HG02798 (cell line): ENCODE results near the gene IGLL5.

ENCODE experiments used
- ATAC-seq: cut with Tn5 transposase; IDR thresholded peaks from one replicate; pipeline ENCODE4 v1.9.1; 2021; ENCODE audit warnings: mild to moderate bottlenecking; ENCODE audit not compliant: unreplicated experiment, poor library complexity

The IGLL5 gene

GRCh38 chr22:22882033-22882717 lies 5.4 kb upstream of the IGLL5 start:
- no peak for ATAC-seq

- no peak for ATAC-seq
Measured at GRCh38 chr22:22883090-22883727, 4.4 kb upstream of the IGLL5 start.

- ATAC-seq, result no peak
Measured at GRCh38 chr22:22884010-22884887, 3.4 kb upstream of the IGLL5 start.

GRCh38 chr22:22884888-22885840 lies 2.5 kb upstream of the IGLL5 start:
- no peak for ATAC-seq

DNA sequence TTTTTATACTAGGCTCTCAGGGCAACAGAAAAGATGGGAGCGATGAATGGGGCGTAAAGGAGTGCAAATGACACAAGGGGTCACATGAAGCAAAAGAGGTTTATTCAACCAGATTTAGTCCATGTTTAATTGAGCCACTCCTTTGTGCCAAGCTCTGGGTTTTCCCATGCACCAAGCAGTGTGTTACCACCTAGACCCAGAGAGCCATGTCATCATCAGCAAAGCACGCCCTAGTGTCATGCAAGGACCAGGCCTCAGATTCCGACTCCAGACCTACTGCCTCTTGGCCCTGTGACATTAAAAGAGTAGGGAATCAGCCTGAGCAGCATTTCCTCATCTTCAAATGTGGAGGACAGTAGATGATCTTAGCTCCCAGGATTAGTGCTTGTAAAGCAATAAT lies 1.1 kb upstream of the IGLL5 start:
- no peak for ATAC-seq

GRCh38 chr22:22888571-22889353 lies 1.1 kb downstream of the IGLL5 start:
- ATAC-seq, result no peak

DNA sequence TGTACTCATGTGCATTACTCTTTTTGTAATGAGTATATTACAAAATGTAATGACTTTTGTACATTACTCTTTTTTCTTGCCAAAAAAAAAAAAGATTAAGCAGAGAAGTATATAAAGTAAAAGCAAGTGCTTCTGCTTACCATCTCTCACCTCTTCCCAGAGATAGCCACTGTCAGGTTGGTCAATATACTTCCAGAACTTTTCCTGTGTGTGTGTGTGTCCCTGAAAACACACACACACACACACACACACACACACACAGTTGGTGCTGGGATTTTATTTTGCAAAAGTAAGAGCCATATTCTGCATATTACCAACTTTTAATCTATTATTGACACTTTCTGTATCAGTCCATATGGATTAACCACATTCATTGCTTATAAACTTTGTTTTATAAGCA lies 2.5 kb downstream of the IGLL5 start:
- no peak for ATAC-seq

- no peak for ATAC-seq
Measured at GRCh38 chr22:22891139-22891621, 3.6 kb downstream of the IGLL5 start.

DNA sequence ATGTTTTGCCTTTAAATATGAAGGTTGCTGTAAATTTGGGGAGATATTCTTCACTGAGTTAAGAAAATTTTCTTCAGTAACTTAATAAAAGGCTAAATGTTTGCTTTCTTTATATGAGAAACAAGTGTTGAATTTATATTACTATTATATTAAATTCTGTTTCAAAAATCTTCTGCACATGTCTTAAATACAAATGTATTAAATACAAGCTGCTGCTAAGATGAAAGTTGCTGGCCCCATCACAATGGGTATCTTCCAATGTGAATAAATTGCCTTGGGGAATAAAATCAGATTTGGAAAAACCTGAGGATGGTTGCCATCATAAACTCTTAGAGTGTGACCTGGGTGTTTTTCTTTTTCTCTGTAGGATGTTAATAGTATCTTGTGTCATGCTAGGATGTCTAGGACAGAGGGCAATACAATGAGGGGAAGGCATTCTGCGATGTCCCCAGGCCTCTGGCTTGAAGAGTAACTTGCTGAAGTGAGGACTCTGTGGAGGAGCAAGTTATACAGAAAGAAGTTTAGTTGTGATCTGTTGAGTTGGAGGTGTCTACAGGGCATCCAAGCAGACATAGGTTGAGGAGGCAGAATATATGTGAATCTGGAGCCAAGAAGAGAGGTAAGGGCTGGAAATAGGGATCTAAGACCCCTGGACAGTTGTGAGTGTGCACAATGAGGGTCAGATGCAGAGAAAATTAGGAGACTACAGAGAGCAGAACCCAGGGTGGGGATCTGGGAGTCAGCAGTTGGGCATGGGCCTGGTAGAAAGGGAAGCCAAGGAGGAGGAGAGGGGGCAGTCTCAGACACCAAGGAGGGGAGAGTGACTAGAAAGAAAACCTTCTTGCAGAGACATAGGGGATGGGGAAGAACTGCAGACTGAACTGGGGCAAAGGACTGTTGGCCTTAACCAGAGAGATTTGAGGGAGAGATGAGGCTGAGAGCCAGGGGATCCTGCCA lies 4.8 kb downstream of the IGLL5 start:
- ATAC-seq, result no peak

- no peak for ATAC-seq
Measured at GRCh38 chr22:22893077-22893805, 5.6 kb downstream of the IGLL5 start.

DNA sequence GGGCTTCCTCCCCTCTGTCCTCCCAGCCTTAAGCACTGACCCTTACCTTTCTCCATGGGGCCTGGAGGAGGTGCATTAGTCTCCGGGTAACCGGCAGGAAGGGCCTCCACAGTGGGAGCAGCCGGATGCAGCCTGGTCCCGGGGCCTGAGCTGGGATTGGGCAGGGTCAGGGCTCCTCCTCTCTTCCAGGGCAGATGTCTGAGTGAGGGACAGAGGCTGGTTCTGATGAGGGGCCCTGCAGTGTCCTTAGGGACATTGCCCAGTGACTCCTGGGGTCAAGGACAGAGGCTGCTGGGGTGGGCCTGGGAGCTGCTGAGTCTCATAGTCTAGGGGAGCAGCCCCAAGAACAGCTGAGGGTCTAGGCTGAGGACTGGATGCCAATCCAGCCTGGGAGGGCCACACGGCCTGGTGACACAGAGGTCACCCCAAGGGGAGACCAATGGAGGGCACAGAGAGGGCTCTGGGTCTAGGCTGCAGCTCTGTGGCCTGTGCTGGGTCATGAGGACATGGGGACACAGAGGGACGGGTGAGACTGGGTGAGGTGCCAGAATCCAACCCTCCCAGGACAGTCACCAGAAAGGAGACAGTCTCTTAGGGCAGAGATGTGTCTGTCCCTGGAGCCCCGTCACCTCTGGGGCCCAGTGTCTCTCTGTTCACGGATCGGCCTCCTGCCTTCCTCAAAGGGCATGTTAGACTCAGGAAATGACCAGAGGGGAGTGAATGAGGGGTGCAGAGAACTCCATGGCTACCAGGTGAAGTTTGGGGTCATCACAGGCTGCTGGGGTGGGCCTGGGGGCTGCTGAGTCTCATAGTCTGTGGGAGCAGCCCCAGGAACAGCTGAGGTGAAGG lies 6.5 kb downstream of the IGLL5 start:
- no peak for ATAC-seq

DNA sequence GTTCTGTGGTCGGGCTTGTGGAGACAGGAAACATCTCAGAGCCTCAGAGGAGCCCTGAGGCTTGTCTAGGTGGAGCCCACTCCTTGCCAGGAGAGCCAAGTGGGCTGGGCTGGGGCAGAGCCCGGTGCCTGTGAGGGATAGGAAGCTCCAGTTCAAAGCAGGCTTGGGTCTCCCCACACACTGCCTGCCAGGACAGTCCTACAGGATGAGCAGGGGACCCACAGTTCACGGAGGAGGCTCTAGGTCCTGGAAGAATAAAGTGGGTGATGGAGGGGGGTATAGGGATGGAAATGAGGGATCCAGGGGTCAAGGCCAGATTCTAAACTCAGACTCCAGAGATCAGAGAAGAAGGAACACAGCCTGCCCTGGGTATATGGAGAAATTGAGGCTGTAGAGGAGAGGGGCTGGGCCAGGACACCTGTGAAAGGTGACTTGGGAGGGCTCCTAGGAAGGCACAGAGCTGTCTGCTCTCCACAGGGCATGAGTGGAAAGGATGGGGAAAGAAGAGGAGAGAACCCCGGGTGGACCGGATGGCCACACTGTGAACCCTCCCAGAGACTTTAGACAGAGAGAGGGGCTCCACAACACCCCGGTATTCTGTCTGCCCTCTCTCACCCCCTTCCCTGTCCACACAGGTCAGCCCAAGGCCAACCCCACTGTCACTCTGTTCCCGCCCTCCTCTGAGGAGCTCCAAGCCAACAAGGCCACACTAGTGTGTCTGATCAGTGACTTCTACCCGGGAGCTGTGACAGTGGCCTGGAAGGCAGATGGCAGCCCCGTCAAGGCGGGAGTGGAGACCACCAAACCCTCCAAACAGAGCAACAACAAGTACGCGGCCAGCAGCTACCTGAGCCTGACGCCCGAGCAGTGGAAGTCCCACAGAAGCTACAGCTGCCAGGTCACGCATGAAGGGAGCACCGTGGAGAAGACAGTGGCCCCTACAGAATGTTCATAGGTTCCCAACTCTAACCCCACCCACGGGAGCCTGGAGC lies 7.4 kb downstream of the IGLL5 start:
- no peak for ATAC-seq

DNA sequence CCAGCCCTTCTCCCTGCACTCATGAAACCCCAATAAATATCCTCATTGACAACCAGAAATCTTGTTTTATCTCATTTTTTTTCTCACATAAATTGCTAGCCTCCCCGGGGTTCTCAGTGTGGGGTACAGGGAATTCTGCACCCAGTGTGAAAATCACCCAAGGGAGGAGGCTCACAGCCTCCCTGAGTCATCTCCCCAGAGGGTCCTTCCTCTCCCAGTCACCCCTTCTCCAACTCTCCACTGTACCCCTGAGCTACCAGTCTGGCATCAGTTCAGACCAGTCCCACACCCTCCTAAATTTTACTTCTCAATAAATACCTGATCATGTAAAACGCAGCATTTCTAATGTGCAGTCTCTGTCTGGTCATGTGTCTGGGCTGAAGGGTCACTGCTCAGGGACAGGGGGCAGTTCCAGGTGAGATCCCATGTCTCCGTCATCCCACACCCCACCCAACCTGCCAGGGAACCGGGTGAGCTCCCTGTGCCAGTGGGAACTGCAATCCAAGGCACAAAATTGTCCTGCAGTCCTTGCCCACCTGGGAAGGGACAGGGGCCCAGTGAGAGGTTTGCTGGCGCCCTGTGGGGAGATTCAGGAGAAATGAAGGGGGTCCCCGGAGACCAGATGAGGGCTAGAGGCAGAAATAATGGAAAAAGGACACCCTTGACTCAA lies 8.3 kb downstream of the IGLL5 start:
- ATAC-seq, result no peak

- ATAC-seq, result no peak
Measured at GRCh38 chr22:22896601-22897000, 9.0 kb downstream of the IGLL5 start.

GRCh38 chr22:22897091-22897490 lies 9.5 kb downstream of the IGLL5 start:
- no peak for ATAC-seq
